ENCODE measurements around the gene ADGRG6.

The ADGRG6 gene

GRCh38 chr6:142326540-142326939 is 24.7 kb downstream of the ADGRG6 start:
- no peak for TF ChIP-seq CTCF (conservative IDR thresholded peaks at IDR 0.05; ENCODE audit: low read depth, low read length)
- no peak for DNase-seq (ENCODE audit: low read depth)
- no peak overlapping the region for H3K4me3 ChIP-seq (ENCODE audit: low read length)

- H3K4me3 ChIP-seq (ENCODE audit: low read length), result no peak overlapping the region
- no peak for TF ChIP-seq CTCF (conservative IDR thresholded peaks at IDR 0.05; ENCODE audit: low read depth, low read length)
- DNase-seq (ENCODE audit: low read depth), result no peak
Observed at GRCh38 chr6:142328070-142328469, 26.3 kb downstream of the ADGRG6 start.

GRCh38 chr6:142329486-142330113 is 27.8 kb downstream of the ADGRG6 start:
- TF ChIP-seq CTCF (conservative IDR thresholded peaks at IDR 0.05; ENCODE audit: low read depth, low read length), result no peak
- no peak for DNase-seq (ENCODE audit: low read depth)

GRCh38 chr6:142331075-142331551 is 29.3 kb downstream of the ADGRG6 start:
- no peak overlapping the region for H3K4me3 ChIP-seq (ENCODE audit: low read length)
- no peak for DNase-seq (ENCODE audit: low read depth)
- TF ChIP-seq CTCF (conservative IDR thresholded peaks at IDR 0.05; ENCODE audit: low read depth, low read length), result no peak

More at GRCh38 chr6:142329486-142330113, 27.8 kb downstream of the ADGRG6 start:
- H3K4me3 ChIP-seq (ENCODE audit: low read length), result no peak overlapping the region

- no peak for DNase-seq (ENCODE audit: low read depth)
- H3K4me3 ChIP-seq (ENCODE audit: low read length), result no peak overlapping the region
- TF ChIP-seq CTCF (conservative IDR thresholded peaks at IDR 0.05; ENCODE audit: low read depth, low read length), result no peak
Observed at GRCh38 chr6:142331601-142332000, 29.8 kb downstream of the ADGRG6 start.

GRCh38 chr6:142332393-142333098 is 30.7 kb downstream of the ADGRG6 start:
- DNase-seq (ENCODE audit: low read depth), result no peak
- H3K4me3 ChIP-seq (ENCODE audit: low read length), result no peak overlapping the region
- TF ChIP-seq CTCF (conservative IDR thresholded peaks at IDR 0.05; ENCODE audit: low read depth, low read length), result no peak

- DNase-seq (ENCODE audit: low read depth), result no peak
- TF ChIP-seq CTCF (conservative IDR thresholded peaks at IDR 0.05; ENCODE audit: low read depth, low read length), result no peak
- H3K4me3 ChIP-seq (ENCODE audit: low read length), result no peak overlapping the region
Observed at GRCh38 chr6:142333431-142333830, 31.6 kb downstream of the ADGRG6 start.
